Stimulated activated CD4-positive, alpha-beta T cell treated with anti-CD3 and anti-CD28 coated beads, Interleukin-12 subunit alpha, Interleukin-12 subunit beta, amount 100 ng/mL, for 24 hours (primary cell): ENCODE results near the gene SLC6A11.

Experiments
- DNase-seq, 2 experiments: peaks; one replicate each; pipeline ENCODE4 v3.0.0-alpha.2; 2020; ENCODE audit warnings: low read depth in 2 of 2

The SLC6A11 gene

DNA sequence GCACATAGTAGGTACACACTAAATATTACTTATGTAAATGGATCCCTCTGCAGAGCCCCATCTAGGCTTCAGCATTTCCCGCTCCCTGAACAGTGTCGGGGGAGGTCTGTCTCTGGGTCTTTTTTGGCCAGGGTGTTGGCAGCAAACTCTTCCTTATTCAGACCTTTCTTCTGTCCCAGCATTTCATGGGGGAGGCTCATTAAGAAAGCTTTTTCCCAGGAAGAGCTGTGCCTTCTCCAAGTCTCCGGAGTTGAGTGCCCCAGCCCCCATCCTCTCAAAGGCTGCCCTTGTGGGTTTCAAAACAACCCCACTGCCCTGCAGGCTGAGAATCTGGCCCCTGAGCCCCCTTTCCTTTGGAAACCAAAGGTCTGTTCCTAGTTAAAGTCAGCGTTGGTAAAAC is 25.1 kb downstream of the SLC6A11 start:
- DNase-seq = no peak

DNA sequence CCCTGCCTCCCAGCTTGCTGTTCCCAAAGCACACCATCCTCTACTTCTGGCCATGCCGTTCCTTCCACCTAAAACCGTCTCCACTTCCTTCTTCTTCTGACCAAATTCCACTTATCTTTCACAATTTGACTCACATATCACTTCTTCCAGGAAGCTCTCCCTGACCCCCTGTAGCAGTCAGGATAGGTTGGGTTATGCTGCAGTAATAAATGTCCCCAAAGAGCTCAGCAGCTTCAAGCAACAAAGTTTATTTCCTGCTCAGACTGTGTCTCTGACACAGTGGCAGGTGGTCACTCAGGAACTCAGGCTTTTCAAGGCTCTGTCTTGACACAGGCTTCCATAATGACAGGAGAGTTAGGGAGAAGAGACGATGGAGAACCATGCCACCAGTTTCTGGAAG is 27.4 kb downstream of the SLC6A11 start:
- DNase-seq = no peak

GRCh38 chr3:10845001-10845761 is 29.2 kb downstream of the SLC6A11 start:
- no peak for DNase-seq

DNA sequence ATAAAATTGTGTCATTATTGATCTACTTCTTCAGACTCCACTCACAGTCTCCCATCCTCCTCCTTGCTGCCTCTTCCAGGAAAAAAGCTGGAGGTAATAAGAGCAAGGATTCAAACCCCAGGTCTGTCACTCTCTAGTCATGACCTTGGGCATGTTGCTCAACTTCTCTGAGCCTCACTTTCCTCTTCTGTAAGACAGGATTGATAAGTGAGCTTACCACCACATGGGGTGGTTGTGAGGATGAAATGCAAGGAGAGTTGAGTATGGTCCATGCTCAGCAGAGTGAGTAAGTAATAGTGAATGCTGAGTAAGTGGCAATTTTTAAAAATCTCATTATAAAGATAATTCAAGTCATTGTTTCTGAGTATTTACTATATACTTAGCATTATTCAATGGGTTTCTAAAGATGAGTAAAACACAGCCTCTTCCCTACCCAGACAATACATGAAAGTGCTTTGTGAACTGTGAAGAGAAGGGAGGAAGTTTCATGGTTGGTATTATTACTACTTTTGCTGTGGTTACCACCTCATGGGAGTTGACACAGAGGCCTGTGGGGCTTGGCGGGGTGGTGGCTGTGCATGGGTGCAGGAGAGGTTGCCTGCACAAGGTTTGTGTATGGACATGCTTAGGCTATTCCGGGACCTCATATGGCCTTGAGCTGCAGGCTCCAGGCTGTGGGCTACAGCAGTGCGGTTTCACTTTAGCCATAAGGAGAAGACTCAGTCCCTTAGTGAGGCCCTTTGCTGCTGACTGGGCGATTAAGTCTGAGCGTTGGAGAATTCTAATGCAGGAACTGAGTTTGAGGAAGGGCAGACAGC is 30.0 kb downstream of the SLC6A11 start:
- no peak for DNase-seq

DNA sequence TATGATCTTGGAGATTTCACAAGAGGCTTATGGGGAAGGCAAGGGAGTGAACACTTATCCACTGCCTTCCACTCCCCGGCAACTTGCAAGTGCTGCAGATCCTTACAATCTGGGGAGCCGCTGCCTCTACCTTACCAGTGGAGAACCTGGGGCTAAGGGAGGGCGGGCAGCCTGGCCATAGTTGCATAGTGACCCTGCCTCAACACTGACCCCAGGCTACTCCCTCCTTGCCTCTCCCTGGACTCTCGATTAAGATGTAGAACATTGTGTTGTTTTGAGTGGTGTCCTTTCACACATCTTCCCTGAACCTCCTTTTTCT is 30.6 kb downstream of the SLC6A11 start:
- no peak for DNase-seq

GRCh38 chr3:10848261-10848660 is 32.2 kb downstream of the SLC6A11 start:
- peak; percentile 7 to 17 for DNase-seq

GRCh38 chr3:10852066-10852808 is 36.2 kb downstream of the SLC6A11 start:
- DNase-seq = no peak

DNA sequence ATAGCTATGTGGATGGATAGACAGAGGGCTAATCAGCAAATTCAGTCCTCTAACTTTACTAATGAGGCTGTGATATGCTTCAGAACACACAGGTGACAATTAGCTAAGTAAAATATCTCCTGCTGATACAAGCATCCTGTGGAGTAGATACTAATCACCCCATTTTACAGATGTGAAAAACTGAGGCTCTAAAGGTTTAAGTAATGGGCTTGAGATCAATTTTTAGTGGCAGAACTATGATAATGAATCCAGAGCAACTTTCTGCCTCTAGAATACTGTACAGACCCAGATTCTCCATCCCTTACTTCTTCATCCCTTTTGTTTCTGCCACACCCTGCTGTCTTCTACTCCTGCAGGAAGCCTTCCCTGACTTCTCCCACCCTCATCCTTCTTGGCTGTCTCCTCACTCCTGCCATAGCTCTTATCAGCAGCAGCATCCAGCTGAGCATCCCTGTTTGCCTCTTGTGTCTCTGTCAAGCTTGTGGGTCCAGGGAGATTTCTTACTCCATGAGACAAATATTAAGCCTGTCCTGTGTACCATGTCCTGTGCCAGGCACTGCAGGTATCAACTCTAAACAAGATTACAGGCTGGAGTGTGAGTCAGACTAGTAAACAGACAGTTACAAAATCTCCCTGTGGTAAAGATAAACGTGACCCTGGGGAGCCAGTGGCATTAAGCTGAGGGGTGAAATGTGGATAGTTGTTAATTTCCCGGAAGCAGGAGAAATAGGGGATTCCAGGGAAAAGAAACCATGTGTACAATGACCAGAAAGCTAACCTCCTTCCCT is 39.2 kb downstream of the SLC6A11 start:
- no peak for DNase-seq

DNA sequence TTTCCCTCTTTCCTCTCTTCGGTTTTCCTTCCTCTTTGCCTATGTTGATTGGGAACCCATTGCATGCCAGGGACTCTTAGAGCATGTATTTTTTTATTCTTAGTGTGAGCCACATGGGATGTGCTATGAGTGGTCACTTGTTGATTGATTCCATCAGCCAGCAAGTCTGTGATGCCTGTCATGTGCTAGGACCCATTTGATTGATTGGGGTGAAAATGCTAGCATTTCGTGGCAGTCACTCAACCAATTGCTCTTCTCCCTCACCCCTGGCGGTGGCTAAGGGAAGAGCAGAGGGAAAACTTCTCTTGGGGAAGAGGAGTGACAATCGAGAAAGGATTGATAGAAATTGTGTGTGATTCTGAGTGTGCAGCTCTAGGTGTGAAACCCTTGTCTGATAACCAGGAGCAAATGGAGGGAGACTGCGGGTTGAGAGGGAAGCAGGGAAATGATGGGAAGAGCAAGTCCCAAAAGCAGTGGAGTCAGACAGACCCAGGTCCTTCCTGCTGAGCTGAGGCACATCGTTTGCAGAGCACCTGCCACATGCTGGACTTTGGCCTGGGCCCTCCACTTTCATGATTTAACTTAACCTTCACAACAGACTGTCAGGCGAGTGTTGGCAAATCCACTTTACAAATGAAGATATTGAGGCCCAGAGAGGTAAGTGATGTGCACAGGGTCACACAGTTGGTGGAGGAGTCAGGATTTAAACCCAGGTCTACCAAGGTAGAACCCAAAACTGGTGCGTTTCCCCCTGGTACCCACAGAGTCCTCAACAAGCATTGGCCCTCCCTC is 40.0 kb downstream of the SLC6A11 start:
- DNase-seq = no peak

GRCh38 chr3:10857235-10857634 is 41.2 kb downstream of the SLC6A11 start:
- DNase-seq = no peak

- DNase-seq = no peak
These were observed 42.1 kb downstream of the SLC6A11 start for GRCh38 chr3:10858091-10858490.

DNA sequence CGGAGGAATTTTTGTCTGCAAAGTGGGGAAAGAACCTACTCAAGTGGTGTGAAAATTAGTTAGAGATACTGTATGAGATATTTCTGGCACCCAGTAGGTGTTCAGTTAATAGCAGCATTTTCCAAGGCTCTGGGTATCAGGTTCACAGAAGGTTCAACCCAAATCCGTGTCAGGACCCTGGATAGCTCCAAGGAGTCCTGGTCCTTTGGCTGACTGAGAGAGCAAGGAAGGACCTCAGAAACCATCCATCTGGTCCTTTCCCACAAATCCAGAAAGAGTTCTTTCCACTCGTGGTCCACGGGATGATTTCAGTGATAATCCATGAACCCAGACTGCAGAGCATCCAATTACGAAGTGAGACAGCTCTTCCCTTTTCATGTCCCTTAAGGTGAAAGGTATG is 51.4 kb downstream of the SLC6A11 start:
- DNase-seq = no peak

GRCh38 chr3:10869460-10869859 is 53.4 kb downstream of the SLC6A11 start:
- DNase-seq = no peak

- DNase-seq = no peak
These were observed 54.3 kb downstream of the SLC6A11 start for GRCh38 chr3:10870296-10870695.

- no peak for DNase-seq
These were observed 57.4 kb downstream of the SLC6A11 start for GRCh38 chr3:10873415-10873814.

DNA sequence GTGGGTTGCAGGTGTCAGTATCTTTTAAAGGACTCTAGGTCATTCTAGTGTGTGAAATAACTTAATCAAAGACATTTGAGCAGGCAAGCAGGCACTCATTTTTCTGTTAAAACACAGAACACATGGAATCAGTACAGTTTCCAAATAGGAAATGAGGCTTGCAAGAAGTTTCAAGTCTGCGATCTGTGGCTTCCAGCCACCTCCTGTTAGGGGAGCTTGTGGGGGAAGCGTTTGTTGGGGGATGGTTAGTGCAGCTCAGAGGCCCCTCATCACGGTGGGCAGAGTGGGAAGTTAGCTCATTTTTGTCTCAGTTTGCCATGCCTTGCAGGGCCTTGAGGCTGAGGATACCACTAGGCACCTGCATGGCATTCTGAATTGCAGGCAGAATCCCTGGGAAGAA is 59.9 kb downstream of the SLC6A11 start:
- DNase-seq = no peak

- DNase-seq = no peak
These were observed 60.6 kb downstream of the SLC6A11 start for GRCh38 chr3:10876661-10877060.

GRCh38 chr3:10882851-10883250 is 66.8 kb downstream of the SLC6A11 start:
- DNase-seq = no peak

DNA sequence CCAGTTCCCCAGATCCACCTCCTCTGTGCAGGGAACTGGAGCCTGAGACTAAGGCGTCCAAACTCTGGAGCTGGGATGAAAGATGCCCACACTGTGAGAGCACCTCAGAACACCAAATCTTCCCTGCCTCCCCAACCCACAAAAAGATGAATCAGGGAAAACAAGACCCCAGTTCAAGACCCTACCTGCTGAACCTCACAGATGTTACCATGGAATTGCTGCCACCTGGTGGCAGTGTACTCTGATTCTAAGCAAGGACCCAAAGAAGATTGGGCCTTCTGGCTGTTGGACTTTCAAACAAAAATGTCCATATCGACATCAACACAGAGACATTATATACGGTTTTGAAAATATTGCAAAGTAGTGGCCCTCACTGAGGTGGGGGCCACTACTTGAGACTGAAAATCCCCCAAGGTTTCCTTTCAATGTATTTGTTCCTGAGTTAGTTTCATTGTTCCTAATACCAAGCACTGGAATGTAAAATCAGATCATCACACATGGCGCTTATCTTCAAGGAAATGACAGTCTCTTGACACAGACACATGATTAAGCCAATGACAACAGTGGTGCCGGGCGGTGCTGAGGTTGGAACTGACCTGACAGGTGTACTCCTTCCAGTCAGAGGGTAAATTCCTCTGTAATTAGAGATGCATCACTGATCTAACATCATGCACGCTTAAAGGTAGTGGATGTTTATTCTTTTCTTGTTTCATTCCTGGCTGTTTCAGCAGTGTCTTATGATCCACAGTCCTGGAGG is 67.6 kb downstream of the SLC6A11 start:
- no peak for DNase-seq

- DNase-seq = no peak
These were observed 71.0 kb downstream of the SLC6A11 start for GRCh38 chr3:10887015-10887414.
